Activated naive CD4-positive, alpha-beta T cell treated with Interleukin-2 at 50 U/mL for 16 hours (primary cell): Measurements from ENCODE around the gene DRG2.

Experiments used
- DNase-seq: peaks from one replicate; pipeline ENCODE4 v3.0.0-alpha.2; 2020

Gene DRG2

GRCh38 chr17:18087610-18088491 is at the start of gene DRG2:
TSS of gene DRG2 (plus strand) at chr17:18087948. CDS start at chr17:18088024, 76 bp downstream.
- peak; percentile 92 for DNase-seq

- peak; percentile 34 for DNase-seq
Observed at GRCh38 chr17:18038149-18038850, 49.4 kb upstream of the DRG2 start.

GRCh38 chr17:18038861-18039534 is 48.8 kb upstream of the DRG2 start, which contains the start of the genes ATPAF2 and GID4:
TSS of gene ATPAF2 (minus strand) at chr17:18039168. CDS start at chr17:18039013, 155 bp downstream.
TSS of gene GID4 (plus strand) at chr17:18039408. CDS start at chr17:18039465, 57 bp downstream.
- peak; percentile 100 for DNase-seq

GRCh38 chr17:18039535-18040260 is 48.0 kb upstream of the DRG2 start:
- no peak for DNase-seq

- DNase-seq, result no peak
Observed at GRCh38 chr17:18040261-18040858, 47.4 kb upstream of the DRG2 start.

GRCh38 chr17:18041776-18042175 is 46.0 kb upstream of the DRG2 start:
- no peak for DNase-seq

- no peak for DNase-seq
Observed at GRCh38 chr17:18042983-18043382, 44.8 kb upstream of the DRG2 start.

GRCh38 chr17:18043491-18043890 is 44.3 kb upstream of the DRG2 start:
- DNase-seq, result no peak

- DNase-seq, result no peak
Observed at GRCh38 chr17:18044609-18045008, 43.1 kb upstream of the DRG2 start.

GRCh38 chr17:18045691-18046350 is 41.9 kb upstream of the DRG2 start:
- DNase-seq, result no peak

- DNase-seq, result no peak
Observed at GRCh38 chr17:18055597-18055996, 32.2 kb upstream of the DRG2 start.

GRCh38 chr17:18056214-18056613 is 31.5 kb upstream of the DRG2 start:
- no peak for DNase-seq

- DNase-seq, result no peak
Observed at GRCh38 chr17:18059283-18059682, 28.5 kb upstream of the DRG2 start.

- DNase-seq, result no peak
Observed at GRCh38 chr17:18064053-18064452, 23.7 kb upstream of the DRG2 start.

- no peak for DNase-seq
Observed at GRCh38 chr17:18065546-18065945, 22.2 kb upstream of the DRG2 start.

- DNase-seq, result no peak
Observed at GRCh38 chr17:18066866-18067265, 20.9 kb upstream of the DRG2 start.

GRCh38 chr17:18069101-18069500 is 18.6 kb upstream of the DRG2 start:
- no peak for DNase-seq

GRCh38 chr17:18070861-18071340 is 16.8 kb upstream of the DRG2 start:
- no peak for DNase-seq

- no peak for DNase-seq
Observed at GRCh38 chr17:18071751-18072150, 16.0 kb upstream of the DRG2 start.

- DNase-seq, result no peak
Observed at GRCh38 chr17:18074566-18075272, 13.0 kb upstream of the DRG2 start.

GRCh38 chr17:18076936-18077335 is 10.8 kb upstream of the DRG2 start:
- no peak for DNase-seq
